Measurements from ENCODE around the gene VPS35. TPM values are rescaled to one million over a fixed set of nuclear protein-coding genes. Genes with fewer than 3 reads are reported as not detected.

Gene VPS35
- total and polyA plus RNA-seq, 8 donors = 17.9 to 159 (median 44.9) TPM

DNA sequence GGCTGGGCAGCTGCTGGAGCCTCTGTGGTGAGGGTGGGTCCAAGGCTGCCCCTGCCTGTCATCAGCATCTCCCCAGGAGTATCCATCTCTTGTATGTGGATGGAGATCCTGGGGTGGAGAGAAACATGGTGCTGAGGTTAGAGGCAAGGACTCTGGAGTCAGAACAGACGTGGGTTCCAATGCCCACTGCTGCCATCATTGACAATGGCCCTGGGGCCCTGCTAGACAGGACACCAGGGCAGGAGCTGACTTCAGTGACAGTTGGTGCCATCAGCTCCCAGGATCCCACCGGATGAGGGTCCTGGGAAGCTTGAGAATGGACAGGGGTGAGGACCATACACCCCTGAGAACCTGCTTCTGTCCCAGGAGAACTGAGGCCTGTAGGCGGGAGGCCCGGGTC is 43.6 kb upstream of the VPS35 start:
- 72 to 78% (median 74%) methylated on average over 4 of the region's 4 CpGs for WGBS, 5 donors

DNA sequence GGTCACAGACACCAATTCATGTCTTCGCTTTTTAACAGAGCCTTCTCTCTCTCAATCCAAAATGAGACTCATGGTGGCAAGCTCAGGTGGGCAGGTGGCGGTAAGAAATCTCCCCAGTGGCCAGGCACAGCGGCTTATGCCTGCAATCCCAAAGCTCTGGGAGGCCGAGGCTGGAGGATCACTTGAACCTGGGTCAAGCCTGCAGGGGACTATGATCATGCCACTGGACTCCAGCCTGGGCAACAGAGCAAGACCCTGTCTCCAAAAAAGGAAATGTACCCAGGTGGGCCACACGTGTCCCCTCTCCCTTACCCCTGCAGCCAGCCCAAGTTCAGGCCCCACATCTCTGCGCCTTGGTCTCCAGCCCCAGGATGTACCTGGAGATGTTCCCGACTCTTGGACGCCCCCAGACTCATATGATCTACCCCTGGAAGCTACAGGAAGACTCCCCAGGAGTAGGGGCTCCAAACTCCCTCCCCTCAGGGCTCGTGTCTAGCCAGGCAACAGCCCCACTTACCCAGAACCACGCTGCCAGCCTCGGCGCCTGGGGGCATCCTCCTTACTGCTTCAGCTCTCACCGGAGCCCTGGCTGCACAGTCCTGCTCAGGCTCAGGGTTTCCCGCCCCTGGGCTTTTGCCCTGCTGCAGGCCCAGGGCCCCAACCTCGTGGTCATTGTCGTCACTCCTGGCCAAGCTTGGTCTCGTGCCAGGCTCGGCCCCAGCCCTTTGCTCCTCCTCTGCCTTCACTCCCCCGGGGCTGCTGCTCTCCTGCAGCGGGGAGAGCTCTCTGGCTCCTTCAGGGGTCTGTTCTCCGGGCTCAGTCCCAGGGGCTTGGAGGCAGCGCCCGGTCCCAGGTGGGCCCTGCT is 42.9 kb upstream of the VPS35 start:
- no peaks in the 10 kb centered on the region for H3K36me3 ChIP-seq
- TF ChIP-seq POLR2AphosphoS5 (IDR thresholded peaks at IDR 0.05) (no peak), EP300 (IDR thresholded peaks at IDR 0.05) (no peak), POLR2A (IDR thresholded peaks at IDR 0.05) (no peak)
- TF ChIP-seq, protein P1, sequence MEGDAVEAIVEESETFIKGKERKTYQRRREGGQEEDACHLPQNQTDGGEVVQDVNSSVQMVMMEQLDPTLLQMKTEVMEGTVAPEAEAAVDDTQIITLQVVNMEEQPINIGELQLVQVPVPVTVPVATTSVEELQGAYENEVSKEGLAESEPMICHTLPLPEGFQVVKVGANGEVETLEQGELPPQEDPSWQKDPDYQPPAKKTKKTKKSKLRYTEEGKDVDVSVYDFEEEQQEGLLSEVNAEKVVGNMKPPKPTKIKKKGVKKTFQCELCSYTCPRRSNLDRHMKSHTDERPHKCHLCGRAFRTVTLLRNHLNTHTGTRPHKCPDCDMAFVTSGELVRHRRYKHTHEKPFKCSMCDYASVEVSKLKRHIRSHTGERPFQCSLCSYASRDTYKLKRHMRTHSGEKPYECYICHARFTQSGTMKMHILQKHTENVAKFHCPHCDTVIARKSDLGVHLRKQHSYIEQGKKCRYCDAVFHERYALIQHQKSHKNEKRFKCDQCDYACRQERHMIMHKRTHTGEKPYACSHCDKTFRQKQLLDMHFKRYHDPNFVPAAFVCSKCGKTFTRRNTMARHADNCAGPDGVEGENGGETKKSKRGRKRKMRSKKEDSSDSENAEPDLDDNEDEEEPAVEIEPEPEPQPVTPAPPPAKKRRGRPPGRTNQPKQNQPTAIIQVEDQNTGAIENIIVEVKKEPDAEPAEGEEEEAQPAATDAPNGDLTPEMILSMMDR (IDR thresholded peaks at IDR 0.05) = no peak
- no peak overlapping the region for H3K4me3 ChIP-seq
- DNase-seq = peak in 1 of 2 donors; percentile 13
- H3K9me3 ChIP-seq = no peaks in the 10 kb centered on the region
- H3K27me3 ChIP-seq = no peaks in the 10 kb centered on the region
- intact Hi-C loops (cut with DNase I; ENCODE audit: low total_unique reads) = no loop called here
- H3K4me1 ChIP-seq = no peaks in the 10 kb centered on the region
- WGBS, 5 donors = 78 to 86% (median 80%) methylated on average over 14 to 23 of the region's 23 CpGs
- H3K27ac ChIP-seq = no peak overlapping the region

More for the DNA sequence above, 43.6 kb upstream of the VPS35 start:
- no peaks in the 10 kb centered on the region for H3K4me1 ChIP-seq
- no peak overlapping the region for H3K4me3 ChIP-seq
- intact Hi-C loops (cut with DNase I; ENCODE audit: low total_unique reads) = no loop called here
- no peaks in the 10 kb centered on the region for H3K27me3 ChIP-seq
- DNase-seq = no peak
- H3K27ac ChIP-seq = no peak overlapping the region
- no peaks in the 10 kb centered on the region for H3K36me3 ChIP-seq
- H3K9me3 ChIP-seq = no peaks in the 10 kb centered on the region
- TF ChIP-seq POLR2AphosphoS5 (IDR thresholded peaks at IDR 0.05) (no peak), POLR2A (IDR thresholded peaks at IDR 0.05) (no peak), EP300 (IDR thresholded peaks at IDR 0.05) (no peak)
- TF ChIP-seq, protein P1 (IDR thresholded peaks at IDR 0.05) = no peak

DNA sequence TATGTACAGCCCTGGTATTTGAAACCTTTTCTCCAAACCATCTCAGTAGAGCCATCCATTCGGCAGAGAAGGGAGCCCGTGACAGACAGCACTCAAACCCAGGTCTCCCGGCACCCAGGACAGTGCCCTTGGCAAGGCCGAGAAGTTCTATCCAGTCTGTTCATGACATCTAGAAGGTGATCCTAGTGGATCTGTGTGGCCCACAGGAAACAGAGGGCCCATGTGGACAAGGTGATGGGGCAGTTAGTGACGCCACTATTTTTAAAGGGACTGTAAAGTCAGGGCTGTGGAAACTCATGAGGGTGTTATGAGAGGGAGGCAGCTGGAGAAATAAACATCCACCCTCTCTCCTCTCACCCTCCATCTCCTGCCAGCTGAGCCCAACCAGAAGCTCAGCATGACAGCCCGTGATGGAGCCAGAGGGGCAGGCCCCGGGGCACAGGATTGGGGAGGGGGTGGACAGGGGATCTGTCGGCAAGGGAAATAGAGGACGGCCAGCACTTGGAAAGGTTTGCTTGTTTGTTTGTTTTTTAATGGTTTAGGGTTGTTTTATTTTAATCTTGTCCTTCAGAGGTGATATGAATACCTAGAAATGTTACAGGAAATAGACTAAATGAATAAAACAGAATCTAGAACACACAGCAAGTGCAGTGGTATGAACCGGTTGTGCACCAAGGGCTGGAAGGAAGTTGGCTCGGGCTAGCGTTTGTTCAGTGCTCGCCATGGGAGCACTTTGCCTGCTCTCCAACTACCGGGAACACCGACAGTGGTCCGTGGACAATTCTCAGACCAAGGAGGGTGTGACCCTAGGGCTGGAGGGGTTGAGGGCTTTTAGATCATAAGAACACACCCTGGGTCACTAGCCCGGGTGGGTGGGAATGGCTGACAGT is 42.1 kb upstream of the VPS35 start:
- TF ChIP-seq POLR2AphosphoS5 (IDR thresholded peaks at IDR 0.05) = no peak
- TF ChIP-seq POLR2A (IDR thresholded peaks at IDR 0.05) = no peak
- TF ChIP-seq, protein P1 (IDR thresholded peaks at IDR 0.05) = no peak
- no peak for TF ChIP-seq EP300 (IDR thresholded peaks at IDR 0.05)
- Histone ChIP-seq H3K27ac (no peak overlapping the region), H3K4me3 (no peak overlapping the region), H3K4me1 (no peaks in the 10 kb centered on the region), H3K27me3 (no peaks in the 10 kb centered on the region), H3K36me3 (no peaks in the 10 kb centered on the region), H3K9me3 (peaks cover 0 to 2% (median 0%) of the 10 kb centered on the region in 4 donors)
- intact Hi-C loops (cut with DNase I; ENCODE audit: low total_unique reads) = no loop called here
- 71 to 78% (median 74%) methylated on average over 17 of the region's 17 CpGs for WGBS, 5 donors
- DNase-seq = peak in 1 of 2 donors; percentile 13

DNA sequence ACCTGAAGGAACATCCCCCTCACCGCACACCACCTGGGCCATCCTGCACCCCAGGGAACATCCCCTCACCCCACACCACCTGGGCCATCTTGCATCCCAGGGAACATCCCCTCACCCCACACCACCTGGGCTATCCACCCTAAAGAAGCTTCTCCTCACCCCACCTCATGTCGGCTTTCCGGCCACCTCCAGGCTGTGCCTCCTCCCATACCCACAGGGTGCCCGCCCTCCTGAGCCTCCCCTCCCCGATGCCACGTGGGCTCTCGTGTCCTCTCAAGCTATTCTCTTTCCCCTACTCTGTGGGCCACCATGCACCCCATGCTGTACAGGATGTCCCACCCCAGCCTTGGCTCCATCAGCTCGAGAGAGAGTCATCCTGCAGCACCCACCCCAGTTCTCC is 41.1 kb upstream of the VPS35 start:
- intact Hi-C loops (cut with DNase I; ENCODE audit: low total_unique reads) = no loop called here
- 92 to 96% (median 93%) methylated on average over 8 of the region's 8 CpGs for WGBS, 5 donors
- no peak for DNase-seq
- no peak overlapping the region for H3K4me3 ChIP-seq
- H3K4me1 ChIP-seq = no peaks in the 10 kb centered on the region
- H3K9me3 ChIP-seq = peaks cover 0 to 6% (median 0%) of the 10 kb centered on the region in 4 donors
- H3K36me3 ChIP-seq = no peaks in the 10 kb centered on the region
- H3K27me3 ChIP-seq = no peaks in the 10 kb centered on the region
- H3K27ac ChIP-seq = no peak overlapping the region
- TF ChIP-seq POLR2A (IDR thresholded peaks at IDR 0.05) (no peak), EP300 (IDR thresholded peaks at IDR 0.05) (no peak), POLR2AphosphoS5 (IDR thresholded peaks at IDR 0.05) (no peak)
- TF ChIP-seq, protein P1 (IDR thresholded peaks at IDR 0.05) = no peak
